ENCODE data around the gene CATSPERE.
"Not testable (repeated sequence)": the region's sequence is repeated elsewhere in the genome, so short reads cannot be mapped to it uniquely, and the experiment has no call there.

Gene CATSPERE

DNA sequence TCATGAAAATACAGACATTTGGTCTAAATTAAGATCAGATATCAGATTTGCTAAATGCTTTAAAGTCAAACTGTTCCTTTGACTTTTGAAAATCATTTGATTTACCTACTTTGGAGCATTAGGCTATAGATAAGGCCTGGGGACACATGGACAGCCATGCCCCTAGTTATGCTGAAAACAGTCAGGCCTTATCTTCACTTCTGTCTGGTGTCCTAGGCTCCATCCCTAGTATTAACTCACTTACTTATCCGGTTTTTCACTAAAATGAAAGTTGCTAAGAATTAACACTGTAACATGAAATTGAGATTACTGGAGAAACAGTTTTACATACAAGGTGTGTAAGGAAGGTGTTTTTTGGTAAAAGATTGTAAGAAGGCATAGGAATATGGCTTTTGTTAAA, 4.5 kb upstream of the CATSPERE start:
- H3K4me3 ChIP-seq (ENCODE audit: low read depth in 1 of 2, low read length in 1 of 2): no peak overlapping the region
- H3K27ac ChIP-seq: no peak overlapping the region
- H3K27me3 ChIP-seq: no peaks in the 10 kb centered on the region
- no peak for TF ChIP-seq CTCF (IDR thresholded peaks at IDR 0.05)
- peaks cover 3% of the 10 kb centered on the region for H3K36me3 ChIP-seq
- H3K9me3 ChIP-seq: no peaks in the 10 kb centered on the region
- peaks cover 18 to 23% of the 10 kb centered on the region in 2 experiments for H3K4me1 ChIP-seq (ENCODE audit: control insufficient read depth in 1 of 2, insufficient read depth in 1 of 2, low read depth in 1 of 2, low read length in 1 of 2)

- H3K27me3 ChIP-seq: no peaks in the 10 kb centered on the region
- H3K36me3 ChIP-seq: peaks cover 3% of the 10 kb centered on the region
- no peak overlapping the region for H3K27ac ChIP-seq
- H3K9me3 ChIP-seq: no peaks in the 10 kb centered on the region
- H3K4me1 ChIP-seq (ENCODE audit: control insufficient read depth in 1 of 2, insufficient read depth in 1 of 2, low read depth in 1 of 2, low read length in 1 of 2): peaks cover 11 to 12% of the 10 kb centered on the region in 2 experiments
- no peak for TF ChIP-seq CTCF (IDR thresholded peaks at IDR 0.05)
- H3K4me3 ChIP-seq (ENCODE audit: low read depth in 1 of 2, low read length in 1 of 2): no peak overlapping the region
Measured at GRCh38 chr1:244458781-244459180, 2.3 kb upstream of the CATSPERE start.

- Histone ChIP-seq H3K27me3 (no peaks in the 10 kb centered on the region), H3K36me3 (peaks cover 3% of the 10 kb centered on the region), H3K4me1 (ENCODE audit: control insufficient read depth in 1 of 2, insufficient read depth in 1 of 2, low read depth in 1 of 2, low read length in 1 of 2) (peaks cover 11 to 12% of the 10 kb centered on the region in 2 experiments), H3K27ac (no peak overlapping the region), H3K4me3 (ENCODE audit: low read depth in 1 of 2, low read length in 1 of 2) (peak overlapping the region in 1 of 2 experiments; percentile 87), H3K9me3 (no peaks in the 10 kb centered on the region)
- TF ChIP-seq CTCF (IDR thresholded peaks at IDR 0.05): no peak
Measured at GRCh38 chr1:244460197-244460596, 876 bp upstream of the CATSPERE start.

DNA sequence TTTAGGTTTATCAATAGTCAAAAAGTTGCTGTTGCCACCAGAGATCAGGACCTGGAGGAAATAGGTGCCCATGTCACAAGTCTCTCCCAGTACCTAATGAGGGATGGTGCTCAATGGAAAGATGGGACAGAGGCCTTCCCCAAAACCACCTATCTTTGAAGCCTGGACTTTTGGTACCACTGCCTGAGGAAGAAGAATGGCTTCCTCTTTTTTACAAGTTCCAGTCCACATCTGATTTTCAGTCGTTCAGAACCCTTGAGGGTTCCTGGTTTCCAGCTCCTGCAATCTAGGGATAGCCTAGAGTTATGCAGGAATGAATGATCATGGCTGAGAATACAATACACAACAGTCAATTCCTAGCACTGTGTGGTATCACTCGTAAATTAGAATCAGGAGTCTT, 5.7 kb downstream of the CATSPERE start:
- no peak overlapping the region for H3K4me3 ChIP-seq (ENCODE audit: low read depth in 1 of 2, low read length in 1 of 2)
- H3K27me3 ChIP-seq: no peaks in the 10 kb centered on the region
- H3K36me3 ChIP-seq: no peaks in the 10 kb centered on the region
- no peak for TF ChIP-seq CTCF (IDR thresholded peaks at IDR 0.05)
- H3K9me3 ChIP-seq: no peaks in the 10 kb centered on the region
- peaks cover under 1 to 4% of the 10 kb centered on the region in 2 experiments for H3K4me1 ChIP-seq (ENCODE audit: control insufficient read depth in 1 of 2, insufficient read depth in 1 of 2, low read depth in 1 of 2, low read length in 1 of 2)
- no peak overlapping the region for H3K27ac ChIP-seq

GRCh38 chr1:244473059-244473605, 12.1 kb downstream of the CATSPERE start:
- H3K9me3 ChIP-seq: no peaks in the 10 kb centered on the region
- no peak overlapping the region for H3K27ac ChIP-seq
- TF ChIP-seq CTCF (IDR thresholded peaks at IDR 0.05): no peak
- H3K4me3 ChIP-seq (ENCODE audit: low read depth in 1 of 2, low read length in 1 of 2): no peak overlapping the region
- no peaks in the 10 kb centered on the region for H3K27me3 ChIP-seq
- H3K36me3 ChIP-seq: no peaks in the 10 kb centered on the region
- H3K4me1 ChIP-seq (ENCODE audit: control insufficient read depth in 1 of 2, insufficient read depth in 1 of 2, low read depth in 1 of 2, low read length in 1 of 2): peaks cover 0 to 4% of the 10 kb centered on the region in 2 experiments

- H3K27me3 ChIP-seq; H3K9me3 ChIP-seq; H3K4me3 ChIP-seq (ENCODE audit: low read depth in 1 of 2, low read length in 1 of 2); H3K27ac ChIP-seq; H3K4me1 ChIP-seq (ENCODE audit: control insufficient read depth in 1 of 2, insufficient read depth in 1 of 2, low read depth in 1 of 2, low read length in 1 of 2): not testable (repeated sequence)
- H3K36me3 ChIP-seq: peaks cover 12% of the 10 kb centered on the region
Measured at GRCh38 chr1:244484971-244485370, 23.9 kb downstream of the CATSPERE start.
